GM21786 (cell line): ENCODE results near the gene MOAP1.
"Not testable (repeated sequence)": the region's sequence is repeated elsewhere in the genome, so short reads cannot be mapped to it uniquely, and the experiment has no call there.

Experiments
- ATAC-seq: cut with Tn5 transposase; IDR thresholded peaks from one replicate; pipeline ENCODE4 v1.9.1; 2021; ENCODE audit not compliant: unreplicated experiment

The MOAP1 gene

DNA sequence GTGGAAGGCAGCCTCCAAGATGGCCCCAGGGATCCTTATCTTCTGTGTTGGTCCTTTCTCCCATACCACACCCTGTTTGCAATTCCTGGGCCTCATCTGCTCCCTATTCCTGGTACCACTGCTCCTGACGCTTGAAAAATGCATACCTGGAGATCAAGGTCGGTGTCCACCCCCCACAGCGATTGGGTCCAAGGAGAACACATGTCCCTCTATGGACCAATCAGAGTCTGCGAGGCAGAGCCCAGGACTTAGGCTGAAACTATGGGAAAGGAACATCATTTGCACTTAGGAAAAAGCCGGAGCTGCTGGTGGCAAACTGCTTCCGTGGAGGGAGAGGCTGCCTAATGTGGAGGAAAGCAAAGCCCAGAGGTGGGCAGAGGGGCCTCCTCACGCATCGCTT lies 35.7 kb downstream of the MOAP1 start:
- no peak for ATAC-seq

DNA sequence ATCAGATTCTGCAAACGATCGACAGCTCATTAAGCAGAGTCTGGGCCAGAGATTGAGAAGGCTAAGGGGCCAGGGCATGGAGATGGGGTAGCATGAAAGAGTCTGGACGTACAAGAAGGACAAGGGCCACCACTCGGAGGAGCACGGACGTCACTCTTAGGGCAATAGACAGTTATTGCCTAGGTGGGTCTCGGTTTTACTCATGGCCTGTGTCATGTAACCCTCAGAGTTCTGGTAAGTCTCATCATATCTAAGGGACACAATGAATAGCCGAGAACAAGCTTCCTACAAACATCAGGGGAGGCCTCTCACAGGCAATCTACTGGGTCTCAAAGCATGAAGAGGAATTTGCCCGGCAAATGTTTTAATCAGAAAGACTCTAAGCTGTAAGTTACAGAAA lies 38.6 kb downstream of the MOAP1 start:
- ATAC-seq = no peak

GRCh38 chr14:93142854-93143652 lies 41.6 kb downstream of the MOAP1 start:
- no peak for ATAC-seq

GRCh38 chr14:93137864-93138263 lies 46.8 kb downstream of the MOAP1 start:
- no peak for ATAC-seq

DNA sequence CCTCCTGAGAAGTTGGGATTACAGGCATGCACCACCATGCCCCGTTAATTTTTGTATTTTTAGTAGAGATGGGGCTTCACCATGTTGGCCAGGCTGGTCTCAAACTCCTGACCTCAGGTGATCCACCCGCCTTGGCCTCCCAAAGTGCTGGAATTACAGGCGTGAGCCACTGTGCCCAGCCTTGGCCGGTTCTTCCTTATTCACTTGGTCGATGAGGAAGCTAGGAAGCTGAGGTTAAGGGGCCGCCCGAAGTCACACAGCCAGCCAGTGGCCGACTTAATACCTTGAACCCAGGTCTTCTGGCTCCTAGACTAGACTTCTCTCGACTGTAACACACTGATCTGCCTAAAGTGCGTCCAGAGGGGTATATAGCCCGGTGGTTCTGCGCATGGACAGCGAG lies 48.2 kb downstream of the MOAP1 start:
- ATAC-seq = not testable (repeated sequence)

GRCh38 chr14:93136009-93136408 lies 48.7 kb downstream of the MOAP1 start:
- no peak for ATAC-seq

DNA sequence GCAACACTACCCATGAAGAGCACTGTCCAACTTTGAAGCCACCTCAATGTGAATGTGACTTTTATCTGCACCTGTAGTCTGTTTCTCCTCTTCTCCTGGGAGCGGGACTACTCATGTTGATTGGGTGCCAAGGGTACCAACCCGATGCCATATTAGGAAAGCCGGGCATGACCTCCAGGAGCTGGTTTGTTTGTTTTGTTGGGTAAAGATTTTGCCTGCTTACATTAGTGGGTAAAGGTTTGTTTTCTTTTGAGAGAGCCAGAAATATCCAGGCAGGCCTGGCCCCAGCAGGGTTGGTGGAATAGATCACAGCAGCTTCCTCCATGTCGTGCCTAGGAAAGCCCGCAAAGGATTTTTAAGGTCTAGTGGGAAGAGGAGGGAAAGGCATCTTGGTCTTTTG lies 49.3 kb downstream of the MOAP1 start:
- ATAC-seq = no peak

DNA sequence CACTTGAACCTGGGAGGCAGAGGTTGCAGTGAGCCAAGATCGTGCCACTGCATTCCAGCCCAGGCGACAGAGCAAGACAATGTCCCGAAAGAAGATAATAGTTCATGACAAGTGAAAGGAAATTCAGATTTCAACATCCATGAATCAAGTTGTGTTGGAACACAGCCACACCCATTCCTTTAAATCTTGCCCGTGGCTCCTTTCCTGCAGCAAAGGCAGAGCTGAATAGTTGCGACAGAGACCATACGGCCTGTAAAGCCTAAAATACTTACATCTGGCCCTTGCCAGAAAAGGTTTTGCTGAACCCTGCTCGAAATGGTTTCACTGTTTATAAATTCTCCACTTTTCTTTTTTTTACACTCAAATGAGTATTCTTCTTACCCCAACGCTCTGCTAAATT lies 51.2 kb downstream of the MOAP1 start:
- no peak for ATAC-seq

GRCh38 chr14:93132472-93133065 lies 52.1 kb downstream of the MOAP1 start:
- ATAC-seq = peak; percentile 62
